Vein endothelial cell (primary cell): Measurements from ENCODE around the gene CCDC182. TPM values are rescaled to one million over a fixed set of nuclear protein-coding genes. Genes with fewer than 3 reads are reported as not detected.

Source experiments
- small RNA-seq: library from RNA; depleted of rRNA; stranded (forward); fragments of <200 nt; gene quantifications from one replicate; pipeline ENCODE3, GENCODE V24; 2012
- total RNA-seq: library from RNA; depleted of rRNA; stranded (reverse); fragments of >200 nt; gene quantifications from 2 replicates; pipeline ENCODE4 v1.2.3, GENCODE V29; 2012

CCDC182 gene
- total RNA-seq = not detected in 2 replicates

GRCh38 chr17:57745242-57745641, at the start of gene CCDC182:
Gene CCDC182 (minus strand): TSS chr17:57745299. CDS start chr17:57745272, 27 bp downstream.

Small RNA genes within 50 kb of the gene (small RNA-seq; reads per million reads assigned to genes)
- gene RN7SKP94 = not detected

Other genes with a start within 250 kb of the CCDC182 start
- 22.5 and 23.5 TPM in 2 replicates for gene MRPS23, start 104.7 kb upstream of the CCDC182 start, total RNA-seq
- gene CUEDC1, start 210.1 kb upstream of the CCDC182 start, total RNA-seq = 12.5 and 17.6 TPM in 2 replicates
- 52.0 and 60.4 TPM in 2 replicates for gene VEZF1, start 243.0 kb upstream of the CCDC182 start, total RNA-seq